ENCODE data around the gene DYNLT5. TPM values are rescaled to one million over a fixed set of nuclear protein-coding genes. Genes with fewer than 3 reads are reported as not detected.
A peak's percentile ranks its signal among the peaks of the same experiment; 100 is the strongest.
"Not testable (repeated sequence)": the region's sequence is repeated elsewhere in the genome, so short reads cannot be mapped to it uniquely, and the experiment has no call there.

The DYNLT5 gene
- total RNA-seq, 1 donor from 2014 or later, result 9.0 TPM

- ATAC-seq (no peak), DNase-seq (ENCODE audit: low spot score) (no peak)
- intact Hi-C loops (cut with DNase I), result no loop called here
Measured at GRCh38 chr1:66777831-66778230, 25.6 kb downstream of the DYNLT5 start.

GRCh38 chr1:66778266-66778665 lies 26.0 kb downstream of the DYNLT5 start:
- ATAC-seq, result no peak
- no peak for DNase-seq (ENCODE audit: low spot score)
- intact Hi-C loops (cut with DNase I), result no loop called here

- intact Hi-C loops (cut with DNase I), result no loop called here
- ATAC-seq, result peak; percentile 60
Measured at GRCh38 chr1:66778969-66779368, 26.7 kb downstream of the DYNLT5 start.

GRCh38 chr1:66779475-66780078 lies 27.3 kb downstream of the DYNLT5 start:
- DNase-seq (ENCODE audit: low spot score), result no peak
- intact Hi-C loops (cut with DNase I), result no loop called here
- no peak for ATAC-seq

More at GRCh38 chr1:66778969-66779368, 26.7 kb downstream of the DYNLT5 start:
- DNase-seq (ENCODE audit: low spot score), result no peak

GRCh38 chr1:66785800-66786199 lies 33.5 kb downstream of the DYNLT5 start:
- DNase-seq (ENCODE audit: low spot score); ATAC-seq; intact Hi-C loops (cut with DNase I): not testable (repeated sequence)

GRCh38 chr1:66787641-66788040 lies 35.4 kb downstream of the DYNLT5 start:
- intact Hi-C loops (cut with DNase I), result no loop called here
- no peak for DNase-seq (ENCODE audit: low spot score)
- ATAC-seq, result no peak

- DNase-seq (ENCODE audit: low spot score), result no peak
- intact Hi-C loops (cut with DNase I), result no loop called here
- ATAC-seq, result no peak
Measured at GRCh38 chr1:66788231-66788939, 36.1 kb downstream of the DYNLT5 start.

GRCh38 chr1:66791621-66792610 lies 39.7 kb downstream of the DYNLT5 start:
- DNase-seq (ENCODE audit: low spot score) (no peak), ATAC-seq (no peak)
- intact Hi-C loops (cut with DNase I), result no loop called here

- intact Hi-C loops (cut with DNase I); ATAC-seq; DNase-seq (ENCODE audit: low spot score): not testable (repeated sequence)
Measured at GRCh38 chr1:66795839-66796238, 43.6 kb downstream of the DYNLT5 start.

GRCh38 chr1:66809245-66809644 lies 57.0 kb downstream of the DYNLT5 start:
- DNase-seq (ENCODE audit: low spot score) (no peak), ATAC-seq (no peak)
- intact Hi-C loops (cut with DNase I), result no loop called here

GRCh38 chr1:66809736-66810326 lies 57.6 kb downstream of the DYNLT5 start:
- no peak for DNase-seq (ENCODE audit: low spot score)
- ATAC-seq, result no peak
- intact Hi-C loops (cut with DNase I), result no loop called here

- ATAC-seq (no peak), DNase-seq (ENCODE audit: low spot score) (no peak)
- intact Hi-C loops (cut with DNase I), result no loop called here
Measured at GRCh38 chr1:66824771-66825170, 72.5 kb downstream of the DYNLT5 start.

Other genes with a start within 250 kb of the DYNLT5 start
- gene SGIP1, start 218.3 kb upstream of the DYNLT5 start, total RNA-seq, result 7.0 TPM
- gene INSL5, start 48.8 kb downstream of the DYNLT5 start, total RNA-seq, result not detected
- gene DNAI4, start 172.4 kb downstream of the DYNLT5 start, total RNA-seq, result 70.9 TPM
- 49.2 TPM for gene MIER1, start 172.5 kb downstream of the DYNLT5 start, total RNA-seq